GM20000 (cell line): ENCODE results near the gene RPL7A.
A peak's percentile ranks its signal among the peaks of the same experiment; 100 is the strongest.
"Not testable (repeated sequence)": the region's sequence is repeated elsewhere in the genome, so short reads cannot be mapped to it uniquely, and the experiment has no call there.

Experiments used
- DNase-seq: peaks from one replicate; pipeline ENCODE4 v3.0.0; 2012; ENCODE audit warnings: low spot score
- CTCF ChIP-seq: IDR thresholded peaks from 2 replicates; pipeline ENCODE4 v1.5.1; 2012; ENCODE audit warnings: mild to moderate bottlenecking, control low read depth; ENCODE audit errors: extremely low read depth, missing control alignments

The RPL7A gene

GRCh38 chr9:133347985-133348717 is at the start of gene RPL7A, which contains the start of gene MED22:
Gene RPL7A (plus strand): TSS chr9:133348218. CDS start chr9:133348244, 26 bp downstream.
Gene MED22 (minus strand): TSS chr9:133348131. CDS start chr9:133346662, 1,469 bp downstream.
- TF ChIP-seq CTCF, result no peak
- DNase-seq, result peak; percentile 96

- DNase-seq, result not testable (repeated sequence)
Measured at GRCh38 chr9:133299996-133300395, 48.0 kb upstream of the RPL7A start.

GRCh38 chr9:133301253-133302230 is 46.5 kb upstream of the RPL7A start:
- no peak for TF ChIP-seq CTCF
- no peak for DNase-seq

GRCh38 chr9:133303266-133304157 is 44.5 kb upstream of the RPL7A start:
- TF ChIP-seq CTCF, result no peak
- no peak for DNase-seq

GRCh38 chr9:133304158-133304470 is 43.9 kb upstream of the RPL7A start:
- DNase-seq, result no peak
- no peak for TF ChIP-seq CTCF

- TF ChIP-seq CTCF, result no peak
- DNase-seq, result no peak
Measured at GRCh38 chr9:133304477-133305377, 43.3 kb upstream of the RPL7A start.
